NCI-H460 (cell line): ENCODE measurements around the gene MEIOC. TPM values are rescaled to one million over a fixed set of nuclear protein-coding genes. Genes with fewer than 3 reads are reported as not detected.
"Not testable (repeated sequence)": the region's sequence is repeated elsewhere in the genome, so short reads cannot be mapped to it uniquely, and the experiment has no call there.

ENCODE experiments used
- DNase-seq: peaks from one replicate; pipeline ENCODE4 v3.0.0-alpha.2; 2016; ENCODE audit warnings: low read depth; ENCODE audit errors: extremely low read depth
- polyA plus RNA-seq: library from polyadenylated mRNA; depleted of rRNA; stranded (reverse); fragments of >200 nt; gene quantifications from 2 replicates; pipeline ENCODE4 v1.2.3, GENCODE V29; 2014; cell fraction: nucleus; rRNA removed
- total RNA-seq: library from RNA; depleted of rRNA; stranded (reverse); fragments of >200 nt; shearing (Covaris generic); gene quantifications from 2 replicates; pipeline ENCODE4 v1.2.3, GENCODE V29; 2014; rRNA removed

MEIOC gene
- total RNA-seq, result 0.75 and 0.82 TPM in 2 replicates
- 0.03 and 0.04 TPM in 2 replicates for polyA plus RNA-seq

DNA sequence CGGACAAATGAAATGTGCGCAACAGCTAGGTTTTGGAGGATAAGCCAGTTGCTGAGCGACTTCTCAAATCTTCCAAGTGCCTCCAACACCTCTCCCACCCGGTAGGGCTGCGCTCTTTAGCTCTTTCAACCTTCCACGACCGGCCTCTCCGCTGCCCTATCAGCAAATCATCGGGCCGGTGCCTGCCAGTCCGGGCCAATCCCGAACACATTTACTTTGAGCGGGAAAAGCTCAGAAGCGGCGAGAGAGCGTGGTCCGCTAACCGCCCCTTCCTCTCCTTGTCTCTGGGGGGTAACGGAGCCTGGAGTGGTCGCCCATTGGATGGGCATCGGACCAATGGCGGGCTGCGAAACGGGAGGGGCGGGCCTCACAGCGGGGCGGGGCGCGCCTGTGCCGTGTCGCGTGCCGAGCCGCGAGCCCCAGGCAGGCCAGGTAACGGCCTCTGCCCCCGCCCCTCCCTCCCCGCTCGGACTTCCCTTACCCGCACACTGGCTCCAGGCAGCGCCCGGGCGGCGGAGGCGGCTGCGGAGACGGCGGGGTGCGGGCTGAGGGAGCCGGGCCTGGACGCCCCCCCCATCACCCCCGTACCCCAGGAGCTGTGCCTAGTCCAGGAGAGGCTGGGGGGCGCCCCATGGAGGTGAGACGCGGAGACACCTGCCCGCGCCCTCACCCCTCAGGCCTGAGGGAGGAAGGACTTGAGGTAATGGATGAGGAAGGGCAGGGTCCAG lies at the start of gene MEIOC:
Gene MEIOC (plus strand): TSS at position 486 of the 728 bp plus-strand sequence. CDS start 146 bp downstream, at position 632.
- no peak for DNase-seq

DNA sequence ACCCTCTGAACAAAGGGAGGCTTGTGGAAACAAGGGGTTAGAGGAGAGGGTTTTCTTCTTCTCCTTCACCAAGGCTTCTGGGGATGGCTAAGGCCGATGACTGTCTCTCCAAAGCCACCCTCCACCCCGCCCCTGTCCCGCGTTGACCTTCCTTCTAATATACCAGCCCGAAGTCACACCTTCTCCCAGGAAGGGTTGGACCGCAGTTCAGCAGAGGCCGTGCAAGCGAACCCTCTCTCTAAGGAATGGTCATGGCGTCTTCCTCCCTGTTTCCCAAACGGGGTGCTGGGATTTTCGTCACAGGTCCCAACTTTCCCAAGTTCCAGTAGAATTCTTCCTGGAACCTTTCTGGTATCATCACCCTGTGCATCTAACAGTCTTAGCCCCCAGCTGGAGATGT lies 49.6 kb upstream of the MEIOC start:
- DNase-seq, result no peak

DNA sequence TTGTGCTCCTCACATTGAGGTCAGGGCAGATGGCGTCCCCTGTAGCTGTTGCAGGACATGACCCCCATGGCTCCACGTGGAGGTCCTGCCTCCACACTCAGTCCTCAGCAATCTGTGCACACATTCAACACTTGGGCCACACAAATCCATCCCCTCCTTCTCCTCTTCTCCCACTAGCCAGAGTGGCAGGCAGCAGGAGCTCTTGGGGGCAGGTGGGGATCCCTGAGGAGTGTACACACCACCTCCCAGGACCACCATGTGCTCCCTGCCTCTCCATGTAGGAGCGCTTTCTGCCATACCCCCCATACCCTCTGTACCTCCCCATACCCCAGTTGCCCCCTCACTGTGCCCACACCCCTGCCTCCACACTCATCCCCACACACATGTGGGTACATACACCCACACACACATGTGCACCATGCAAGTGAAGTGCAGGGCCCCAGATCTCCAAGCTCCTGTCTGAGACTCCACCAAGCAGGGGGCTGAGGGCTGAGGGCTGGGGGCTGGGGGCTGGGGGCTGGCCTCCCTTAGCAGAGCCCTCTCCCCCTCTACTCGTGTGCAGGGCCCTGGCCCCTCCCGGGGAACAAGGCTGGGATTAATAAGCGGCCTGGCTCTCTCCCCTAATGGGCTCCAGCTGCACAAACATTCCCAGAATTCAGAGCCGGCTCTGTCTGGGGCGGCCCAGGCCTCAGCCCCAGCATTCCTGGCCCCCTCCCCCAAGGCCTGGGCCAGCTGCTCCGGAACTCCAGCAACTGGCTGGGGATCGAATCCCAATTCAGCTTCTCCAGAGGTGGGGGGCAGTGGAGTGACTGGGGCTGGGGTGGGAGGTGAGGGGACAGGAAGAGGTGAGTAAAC lies 48.2 kb upstream of the MEIOC start:
- DNase-seq, result no peak

DNA sequence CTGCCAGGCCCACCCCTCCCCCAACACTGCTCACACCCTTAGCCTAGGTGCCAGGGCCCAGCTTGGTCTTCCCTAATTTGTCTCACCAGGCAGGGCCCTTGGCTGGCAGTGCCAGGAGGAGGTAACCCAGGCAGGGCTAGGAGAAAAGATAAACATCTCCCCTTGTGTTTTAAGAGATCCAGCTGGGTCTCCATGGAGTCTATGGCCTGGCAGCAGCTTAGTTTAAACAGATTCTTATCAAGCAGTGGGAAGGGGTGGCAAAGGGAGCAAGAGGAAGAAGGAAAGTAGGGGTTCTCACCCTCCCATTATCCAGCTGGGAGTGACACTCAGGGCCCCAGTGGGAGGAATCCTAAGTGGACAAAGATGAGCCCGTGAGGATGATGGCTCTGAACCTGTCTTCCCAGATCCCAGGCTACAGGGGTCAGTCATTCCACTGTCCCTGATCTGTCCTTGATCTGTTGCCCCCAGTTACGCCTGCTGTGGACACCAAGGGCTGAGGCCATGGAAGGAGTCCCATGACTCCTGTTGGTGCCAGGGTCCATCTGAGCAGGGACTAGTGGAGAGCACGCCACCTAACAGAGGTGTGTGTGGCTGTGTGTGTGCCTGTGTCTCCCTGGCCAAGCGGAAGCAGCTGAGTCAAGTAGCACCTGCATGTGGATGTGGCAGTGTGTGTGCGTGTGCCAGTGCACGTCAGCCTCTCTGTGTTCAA lies 47.4 kb upstream of the MEIOC start:
- DNase-seq, result no peak

DNA sequence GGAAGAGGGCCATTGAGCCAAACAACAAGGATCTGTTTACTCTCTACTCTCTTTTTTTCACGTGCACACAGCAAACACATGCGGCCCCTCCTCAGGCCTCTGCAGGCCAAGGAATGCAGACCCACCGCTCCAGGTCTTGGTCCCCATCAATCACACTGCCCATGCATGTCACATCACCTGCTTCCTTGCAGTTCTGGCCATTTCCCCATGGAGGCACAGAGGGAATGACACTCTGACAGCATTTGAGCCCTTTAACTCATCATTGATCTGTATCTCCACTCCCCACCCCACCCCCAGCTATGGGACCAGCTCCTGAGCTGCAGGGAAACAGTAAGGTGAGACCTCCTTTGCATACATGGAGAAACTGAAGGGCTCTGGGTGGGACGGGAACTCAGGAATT lies 45.9 kb upstream of the MEIOC start:
- no peak for DNase-seq

DNA sequence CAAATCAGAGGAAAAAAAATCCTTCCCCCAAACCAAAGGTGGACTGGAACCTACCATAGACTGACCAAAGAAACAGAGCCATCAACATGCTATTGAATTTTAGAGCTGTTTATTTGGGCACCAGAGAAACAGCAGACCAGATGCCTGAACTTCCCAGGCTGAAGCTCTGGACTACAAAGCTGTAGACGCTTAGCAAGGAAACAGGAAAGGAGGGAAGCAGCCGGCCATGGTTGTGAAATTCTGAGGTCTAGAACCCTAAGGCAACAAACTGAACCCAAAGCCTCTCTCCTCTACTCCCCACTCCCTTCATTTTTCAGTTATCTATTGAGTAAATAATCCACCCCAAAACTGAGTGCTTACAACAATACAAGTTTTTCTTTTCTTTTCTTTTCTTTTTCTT lies 45.4 kb upstream of the MEIOC start:
- no peak for DNase-seq

DNA sequence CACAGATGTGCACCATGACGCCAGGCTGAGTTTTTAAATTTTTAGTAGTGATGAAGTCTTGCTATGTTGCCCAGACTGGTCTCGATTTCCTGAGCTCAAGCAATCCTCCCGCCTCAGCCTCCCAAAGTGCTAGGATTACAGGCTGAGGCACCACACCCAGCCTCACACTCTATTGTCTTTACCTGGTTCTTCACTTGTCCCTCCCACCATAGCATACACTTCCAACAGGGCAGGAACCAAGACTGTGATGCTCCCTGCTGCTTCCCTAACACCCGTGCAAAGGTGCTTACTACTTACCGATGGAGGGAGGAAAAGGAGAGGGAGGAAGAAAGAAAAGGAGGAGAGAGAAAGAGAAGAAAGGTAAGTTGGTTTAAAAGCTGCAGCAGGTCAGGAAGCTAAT lies 41.4 kb upstream of the MEIOC start:
- no peak for DNase-seq

DNA sequence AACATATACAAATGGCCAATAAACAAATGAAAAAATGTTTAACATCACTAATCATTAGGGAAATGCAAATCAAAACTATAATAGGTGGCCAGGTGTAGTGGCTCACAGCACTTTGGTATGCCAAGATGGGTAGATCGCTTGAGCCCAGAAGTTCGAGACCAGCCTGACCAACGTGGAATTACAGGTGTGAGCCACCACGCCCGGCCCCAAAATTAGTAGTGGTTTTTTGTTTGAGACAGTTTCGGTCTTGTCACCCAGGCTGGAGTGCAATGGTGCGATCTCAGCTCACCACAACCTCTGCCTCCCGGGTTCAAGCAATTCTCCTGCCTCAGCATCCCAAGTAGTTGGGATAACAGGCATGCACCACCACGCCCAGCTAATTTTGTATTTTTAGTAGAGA lies 37.6 kb upstream of the MEIOC start:
- not testable (repeated sequence) for DNase-seq

DNA sequence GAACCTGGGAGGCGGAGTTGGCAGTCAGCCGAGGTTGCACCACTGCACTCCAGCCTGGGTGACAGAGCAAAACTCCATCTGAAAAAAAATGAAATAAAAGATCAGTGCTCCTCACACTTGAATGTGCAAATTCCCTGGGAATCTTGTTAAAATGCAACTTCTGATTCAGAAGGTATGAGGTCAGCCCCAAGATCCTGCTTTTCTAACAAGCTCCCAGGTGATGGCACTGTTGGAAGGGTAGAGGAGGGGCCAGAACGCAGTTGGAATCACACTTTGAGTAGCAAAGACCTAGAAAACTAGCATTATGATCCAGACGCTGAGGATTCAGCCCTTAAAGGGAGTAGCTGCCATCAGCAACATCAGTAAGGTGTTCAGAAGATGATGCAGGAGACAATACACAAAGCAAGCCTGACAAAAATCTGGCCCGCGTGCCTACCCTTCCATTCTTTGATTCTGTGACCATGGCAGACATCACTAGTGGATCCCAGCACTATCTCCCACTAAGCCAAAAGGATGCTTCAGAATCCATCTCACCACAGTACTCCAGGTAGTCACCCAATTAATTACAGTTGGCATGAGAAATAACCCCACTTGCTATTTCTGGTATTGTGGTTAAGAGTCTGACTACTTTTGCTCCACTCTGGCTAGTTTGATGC lies 33.1 kb upstream of the MEIOC start:
- no peak for DNase-seq

DNA sequence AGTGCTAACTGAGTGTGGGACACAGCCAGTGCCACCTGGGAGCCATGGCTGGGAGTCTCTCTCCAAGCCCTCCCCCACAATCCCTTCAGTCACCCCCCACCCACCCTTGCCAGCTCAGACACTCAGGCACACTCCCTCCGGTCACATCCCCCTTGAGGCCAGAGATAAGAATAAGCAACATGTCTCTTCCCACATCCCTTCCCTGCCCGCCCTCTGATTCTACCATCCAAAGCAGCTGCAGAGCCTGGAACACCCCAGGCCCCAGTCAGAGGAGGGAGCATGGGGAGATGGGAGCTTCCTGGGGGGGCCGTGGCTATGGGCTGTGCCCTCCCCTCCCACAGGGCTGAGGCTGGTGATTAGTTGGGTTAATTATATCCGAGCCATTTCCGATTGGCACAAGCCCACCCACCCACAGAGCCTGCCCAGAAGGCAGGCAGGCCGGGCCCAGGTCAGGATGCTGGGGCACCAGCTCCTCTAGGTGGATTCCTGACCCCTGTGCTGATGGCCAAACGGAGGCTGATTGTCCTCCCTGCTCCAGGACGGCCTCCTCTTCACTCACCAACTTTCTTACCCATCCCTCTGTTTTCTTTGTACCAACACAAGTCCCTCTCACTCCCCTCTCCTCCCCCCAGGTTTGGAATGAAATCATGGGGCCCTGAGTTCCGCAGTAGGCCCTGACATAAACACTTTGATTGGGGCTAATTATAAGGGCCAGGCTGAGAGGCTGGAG lies 28.6 kb upstream of the MEIOC start:
- DNase-seq, result no peak

DNA sequence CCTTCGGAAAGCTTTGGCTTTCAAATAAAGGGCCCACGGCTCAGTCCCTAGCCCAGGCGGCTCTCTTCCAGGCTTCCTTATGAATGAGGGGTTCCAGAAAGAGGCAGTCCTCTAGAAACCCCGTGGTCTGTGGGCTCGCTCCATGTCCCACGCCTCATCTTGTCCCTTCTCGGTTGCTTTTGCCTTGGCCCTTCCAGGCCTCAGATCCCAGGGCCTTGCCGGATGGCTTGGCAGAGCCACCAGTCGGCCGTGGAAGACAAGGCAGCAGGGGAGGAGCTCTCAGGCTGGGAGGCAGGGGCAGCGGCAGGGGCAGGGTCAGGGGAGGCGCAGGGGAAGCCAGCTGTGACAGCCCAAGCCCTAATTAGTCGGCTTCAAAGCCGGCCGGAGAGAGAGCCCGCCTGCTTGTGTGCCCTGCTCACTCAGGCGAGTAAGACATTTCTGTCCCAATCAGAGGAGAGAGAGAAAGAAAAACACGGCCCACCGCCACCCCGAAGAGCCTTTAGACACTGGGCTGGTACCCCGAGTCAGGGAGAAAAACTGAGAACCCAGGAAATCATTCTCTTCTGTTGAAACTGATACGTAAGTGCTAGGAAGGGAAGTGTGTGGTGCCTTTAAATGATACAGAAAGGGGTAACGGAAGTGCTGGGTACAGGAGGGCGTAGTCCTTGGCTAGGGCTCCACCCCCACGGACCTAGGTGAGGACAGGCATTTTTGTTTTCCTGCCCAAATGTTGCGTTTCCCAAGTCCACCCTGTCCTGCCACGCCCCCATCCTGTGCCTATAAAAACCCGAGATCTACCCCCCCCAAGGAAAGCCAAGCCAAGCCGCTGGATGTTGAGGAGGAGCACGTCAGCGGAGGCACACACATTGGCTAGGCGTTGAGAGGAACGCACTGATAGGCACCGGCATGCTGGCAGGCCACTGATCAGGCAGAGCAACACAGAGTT lies 27.8 kb upstream of the MEIOC start:
- DNase-seq, result no peak

DNA sequence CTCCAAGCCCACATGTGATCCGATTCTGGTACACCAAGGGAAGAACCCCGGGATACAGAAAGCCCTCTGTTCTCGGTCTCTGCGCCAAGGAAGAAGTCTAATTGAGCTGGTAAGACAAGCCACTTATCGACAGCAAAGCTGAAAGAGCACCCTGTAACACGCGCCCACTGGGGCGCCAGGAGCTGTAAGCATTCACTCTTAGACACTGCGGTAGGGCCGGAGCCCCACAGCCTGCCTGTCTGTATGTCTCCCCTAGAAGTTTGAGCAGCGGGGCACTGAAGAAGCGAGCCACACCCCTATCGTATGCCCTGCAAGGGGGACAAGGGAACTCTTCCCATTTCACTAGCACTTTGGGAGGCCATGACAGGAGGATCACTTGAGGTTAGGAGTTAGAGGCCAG lies 27.0 kb upstream of the MEIOC start:
- DNase-seq, result no peak

DNA sequence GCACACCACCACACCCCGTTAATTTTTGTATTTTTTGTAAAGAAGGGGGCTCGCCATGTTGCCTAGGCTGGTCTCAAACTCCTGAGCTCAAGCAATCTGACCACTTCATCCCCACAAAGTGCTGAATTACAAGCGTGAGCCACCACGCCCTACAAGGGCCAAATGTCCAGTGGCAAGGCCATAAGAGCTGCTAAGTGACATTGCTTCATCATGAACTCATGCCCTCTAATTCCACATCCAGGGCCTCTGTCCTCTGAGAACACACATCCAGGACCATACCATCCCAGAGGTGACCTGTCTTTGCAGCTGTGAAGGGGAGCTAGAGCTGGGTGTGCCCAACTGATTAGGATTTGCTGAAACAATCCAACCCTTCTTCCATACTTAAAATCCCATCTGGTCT lies 25.6 kb upstream of the MEIOC start:
- no peak for DNase-seq

DNA sequence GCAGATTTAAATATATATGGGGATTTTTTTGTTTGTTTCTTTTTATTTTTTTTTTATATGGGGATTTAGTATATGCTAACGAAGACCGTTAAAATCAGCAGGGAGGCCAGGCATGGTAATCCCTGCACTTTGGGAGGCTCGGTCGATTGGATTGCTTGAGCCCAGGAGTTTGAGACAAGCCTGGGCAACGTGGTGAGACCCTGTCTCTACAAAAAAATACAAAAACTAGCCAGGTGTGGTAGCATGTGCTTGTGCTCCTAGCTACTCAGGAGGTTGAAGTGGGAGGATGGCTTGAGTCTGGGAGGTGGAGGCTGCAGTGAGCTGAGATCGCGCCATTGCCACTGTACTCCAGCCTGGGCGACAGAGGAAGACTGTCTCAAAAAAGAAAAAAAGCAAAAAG lies 22.3 kb upstream of the MEIOC start:
- DNase-seq, result no peak

DNA sequence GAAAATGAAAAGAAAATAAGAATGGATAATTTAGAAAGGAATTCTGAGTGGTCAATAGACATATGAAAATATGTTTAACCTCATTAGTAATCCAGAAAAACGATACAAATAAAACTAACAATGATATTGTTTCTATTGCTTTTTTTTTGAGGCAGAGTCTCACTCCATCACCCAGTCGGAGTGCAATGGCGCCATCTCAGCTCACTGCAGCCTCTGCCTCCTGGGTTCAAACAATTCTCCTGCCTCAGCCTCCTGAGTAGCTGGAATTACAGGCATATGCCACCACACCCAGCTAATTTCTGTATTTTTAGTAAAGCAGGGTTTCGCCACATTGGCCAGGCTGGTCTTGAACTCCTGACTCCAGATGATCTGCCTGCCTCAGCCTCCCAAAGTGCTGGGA lies 21.9 kb upstream of the MEIOC start:
- DNase-seq, result not testable (repeated sequence)

DNA sequence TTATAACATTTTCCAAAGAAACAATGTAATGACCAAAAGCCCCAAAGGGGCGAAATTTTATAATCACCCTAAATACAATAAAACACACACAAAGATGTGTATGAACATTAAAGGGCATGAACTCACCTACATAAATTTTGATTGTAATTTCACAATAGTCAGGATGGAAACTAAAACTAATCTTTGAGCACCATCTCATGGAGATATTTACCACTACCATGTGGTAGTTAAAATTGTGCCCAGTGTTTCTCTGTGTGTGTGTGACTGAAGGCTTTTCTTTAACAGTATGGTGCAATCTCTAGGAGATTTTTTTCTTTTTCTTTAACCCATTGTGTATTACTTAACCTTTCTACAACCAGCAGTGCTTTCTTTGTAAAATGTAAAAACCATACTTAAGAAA lies 19.7 kb upstream of the MEIOC start:
- peak; percentile 16 for DNase-seq

DNA sequence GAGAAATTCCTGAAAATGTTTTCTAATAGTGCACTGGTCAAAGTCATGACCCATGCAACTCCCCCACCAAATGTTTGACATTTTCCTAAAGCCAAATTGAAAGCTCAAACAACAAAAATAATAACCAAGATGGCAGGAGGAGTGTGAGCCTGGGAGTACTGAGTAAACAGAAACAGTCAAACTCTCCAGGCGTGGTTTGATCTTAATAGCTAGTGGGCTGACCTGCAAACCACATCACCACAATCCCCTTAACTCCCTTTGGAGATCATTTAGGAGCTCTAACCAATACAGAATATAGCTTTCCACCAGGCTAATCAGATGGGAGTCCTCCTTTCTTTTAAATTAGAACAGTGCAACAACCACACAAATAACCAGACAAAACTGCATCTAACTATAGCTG lies 19.2 kb upstream of the MEIOC start:
- no peak for DNase-seq

DNA sequence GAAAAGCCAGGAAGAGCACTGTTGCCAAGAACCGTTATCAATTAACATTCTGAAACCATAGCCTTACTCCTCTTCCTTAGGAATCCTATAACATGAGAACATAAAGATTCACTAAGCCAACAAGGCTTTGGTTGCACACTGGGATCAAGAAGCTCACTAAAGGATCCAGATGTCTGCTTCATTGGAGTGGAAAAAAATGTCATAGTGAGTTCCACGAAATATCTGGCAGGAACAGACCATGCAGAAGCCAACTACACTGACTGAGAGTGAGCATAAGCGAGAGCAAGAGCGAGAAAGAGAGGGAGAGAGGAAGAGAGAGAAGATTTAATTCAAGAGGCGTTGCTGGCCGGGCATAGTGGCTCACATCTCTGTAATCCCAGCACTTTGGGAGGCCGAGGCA lies 13.4 kb upstream of the MEIOC start:
- no peak for DNase-seq

DNA sequence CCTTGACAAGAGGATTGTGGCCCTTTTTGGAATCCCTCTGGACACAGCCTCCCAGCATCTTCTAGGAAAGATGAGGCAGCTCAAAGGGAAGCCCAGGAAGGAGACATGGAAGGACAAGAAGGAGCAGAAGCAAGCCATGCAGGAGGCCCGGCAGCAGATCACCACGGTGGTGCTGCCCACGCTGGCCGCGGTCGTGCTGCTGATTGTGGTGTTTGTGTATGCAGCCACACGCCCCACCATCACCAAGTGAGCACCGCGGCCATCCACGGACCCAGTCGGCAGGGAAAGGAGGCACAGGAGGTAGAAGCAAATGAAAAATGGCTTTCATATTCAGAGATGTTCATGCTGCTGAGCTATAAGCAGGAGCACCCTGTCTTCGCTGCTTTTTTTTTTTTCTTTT lies 10.9 kb upstream of the MEIOC start:
- no peak for DNase-seq
